ENCODE results near the gene TNNI3. TPM values are rescaled to one million over a fixed set of nuclear protein-coding genes. Genes with fewer than 3 reads are reported as not detected.
"Not testable (repeated sequence)": the region's sequence is repeated elsewhere in the genome, so short reads cannot be mapped to it uniquely, and the experiment has no call there.

Gene TNNI3
- polyA plus RNA-seq, 4 donors, result 3.1 to 5.3 (median 3.9) TPM

- no peak for DNase-seq (ENCODE audit: low read depth in 4 of 4, low spot score in 3 of 4)
Measured at GRCh38 chr19:55173714-55174409, 16.3 kb upstream of the TNNI3 start.

DNA sequence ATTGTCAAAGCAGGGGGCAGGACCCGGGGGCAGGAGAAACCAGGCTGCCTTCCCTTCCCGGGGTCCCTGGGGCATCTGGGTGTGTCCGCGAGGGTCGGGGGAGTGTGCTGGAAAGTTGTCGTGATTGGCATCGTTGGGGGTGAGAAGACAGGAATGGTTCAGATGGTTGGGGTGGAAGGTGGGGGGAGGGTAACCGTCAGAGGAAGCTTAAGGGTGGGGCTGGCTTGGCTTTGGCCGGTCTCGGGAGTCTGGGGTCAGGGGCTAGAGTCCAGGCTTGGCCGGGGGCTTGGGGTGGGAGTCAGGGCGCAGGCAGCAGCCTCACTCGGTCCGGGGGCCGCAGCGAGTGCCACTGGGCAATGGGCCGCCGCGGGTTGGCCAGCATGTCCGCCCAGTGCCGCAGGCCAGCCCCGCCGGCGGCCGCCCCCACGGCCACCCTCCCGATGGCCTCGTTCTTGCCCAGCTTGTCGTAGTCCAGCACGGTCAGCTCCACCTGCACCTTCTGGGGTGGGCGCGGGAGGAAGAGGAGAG is 15.7 kb upstream of the TNNI3 start:
- no peak for DNase-seq (ENCODE audit: low read depth in 4 of 4, low spot score in 3 of 4)

DNA sequence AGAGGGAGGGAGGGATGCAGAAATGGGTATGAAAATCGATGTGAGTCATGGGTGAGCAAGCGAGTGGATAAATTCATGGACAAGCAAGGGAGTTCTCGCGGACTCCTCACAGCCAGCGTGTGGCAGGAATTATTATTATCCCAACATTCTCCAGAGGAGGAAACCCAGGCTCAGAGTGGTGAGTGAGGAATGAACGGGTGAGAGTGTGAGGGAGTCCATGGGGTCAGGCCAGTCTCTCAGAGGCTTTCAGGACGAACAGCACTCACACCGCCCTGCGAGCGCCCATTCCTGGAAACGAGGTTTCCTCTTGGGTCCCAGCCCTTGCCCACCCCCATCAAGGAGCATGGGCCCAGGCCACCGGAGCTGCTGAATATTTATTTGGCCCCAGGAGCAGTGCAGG is 15.2 kb upstream of the TNNI3 start:
- no peak for DNase-seq (ENCODE audit: low read depth in 4 of 4, low spot score in 3 of 4)

DNA sequence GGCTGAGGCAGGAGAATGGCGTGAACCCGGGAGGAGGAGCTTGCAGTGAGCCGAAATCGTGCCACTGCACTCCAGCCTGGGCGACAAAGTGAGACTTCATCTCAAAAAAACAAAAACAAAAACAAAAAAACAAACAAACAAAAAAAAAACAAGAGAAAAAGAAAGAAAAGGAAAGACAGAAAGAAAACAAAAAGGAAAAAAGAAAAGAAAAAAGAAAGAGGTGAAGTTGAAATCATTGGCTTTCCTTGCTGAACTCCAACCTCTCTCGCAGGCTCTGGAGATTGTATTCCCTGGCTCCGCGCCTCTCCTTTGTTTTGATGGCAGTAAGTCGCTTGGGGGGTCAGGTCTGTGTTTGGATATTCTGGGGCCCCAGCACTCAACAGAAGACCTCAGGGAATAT is 14.8 kb upstream of the TNNI3 start:
- not testable (repeated sequence) for DNase-seq (ENCODE audit: low read depth in 4 of 4, low spot score in 3 of 4)

GRCh38 chr19:55171440-55171839 is 13.9 kb upstream of the TNNI3 start:
- DNase-seq (ENCODE audit: low read depth in 4 of 4, low spot score in 3 of 4), result no peak

DNA sequence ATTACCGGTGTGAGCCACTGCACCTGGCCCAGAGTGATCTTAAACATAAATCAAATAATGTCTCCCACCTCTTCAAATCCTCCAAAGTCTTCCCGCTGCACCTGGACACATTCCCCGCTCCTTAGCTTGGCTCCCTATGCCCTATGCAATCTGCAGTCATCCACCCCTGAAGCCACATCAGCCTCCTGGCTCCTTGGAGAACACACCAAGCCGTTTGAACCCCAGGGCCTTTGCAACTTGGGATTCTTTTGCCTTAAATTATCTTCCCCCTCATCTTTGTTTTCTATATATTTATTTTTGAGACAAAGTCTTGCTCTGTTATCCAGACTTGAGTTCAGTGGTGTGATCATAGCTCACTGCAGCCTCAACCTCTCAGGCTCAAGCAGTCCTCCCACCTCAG is 11.6 kb upstream of the TNNI3 start:
- no peak for DNase-seq (ENCODE audit: low read depth in 4 of 4, low spot score in 3 of 4)

- peak; percentile 84 to 92 (median 90) for DNase-seq (ENCODE audit: low read depth in 4 of 4, low spot score in 3 of 4)
Measured at GRCh38 chr19:55166530-55167268, 9.2 kb upstream of the TNNI3 start, which contains the start of gene DNAAF3. DNAAF3 (minus strand) TSS chr19:55166613; CDS start chr19:55166413, 200 bp downstream.

DNA sequence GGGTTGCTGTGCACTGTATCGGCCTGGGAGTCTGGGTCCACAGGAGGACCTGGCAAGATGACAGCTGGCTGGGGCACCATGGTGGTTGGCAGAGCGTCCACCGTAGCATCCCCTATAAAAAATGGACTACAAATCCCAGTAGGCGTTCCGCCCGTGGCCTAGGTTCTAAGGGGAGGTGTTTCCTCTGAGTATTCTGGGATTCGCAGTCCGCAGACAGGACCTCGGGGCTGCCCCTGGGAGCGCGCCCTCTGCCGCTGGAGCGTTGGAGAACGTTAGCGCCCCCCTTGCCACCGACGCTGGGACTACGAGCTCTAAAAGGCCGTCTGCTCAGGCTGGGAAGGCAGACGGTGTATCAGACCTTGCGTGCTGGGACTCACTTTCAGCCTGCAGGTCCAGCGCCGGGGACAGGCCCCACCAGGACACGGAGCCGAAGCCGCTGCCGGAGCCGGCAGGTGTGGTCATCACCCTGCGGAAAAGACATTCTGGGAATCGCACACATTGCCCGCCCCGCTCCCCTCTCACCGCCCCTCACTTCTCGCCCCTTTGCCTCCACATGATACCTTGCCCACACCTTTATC is 8.5 kb upstream of the TNNI3 start:
- DNase-seq (ENCODE audit: low read depth in 4 of 4, low spot score in 3 of 4), result no peak

GRCh38 chr19:55161571-55162322 is 4.2 kb upstream of the TNNI3 start:
- DNase-seq (ENCODE audit: low read depth in 4 of 4, low spot score in 3 of 4), result no peak

DNA sequence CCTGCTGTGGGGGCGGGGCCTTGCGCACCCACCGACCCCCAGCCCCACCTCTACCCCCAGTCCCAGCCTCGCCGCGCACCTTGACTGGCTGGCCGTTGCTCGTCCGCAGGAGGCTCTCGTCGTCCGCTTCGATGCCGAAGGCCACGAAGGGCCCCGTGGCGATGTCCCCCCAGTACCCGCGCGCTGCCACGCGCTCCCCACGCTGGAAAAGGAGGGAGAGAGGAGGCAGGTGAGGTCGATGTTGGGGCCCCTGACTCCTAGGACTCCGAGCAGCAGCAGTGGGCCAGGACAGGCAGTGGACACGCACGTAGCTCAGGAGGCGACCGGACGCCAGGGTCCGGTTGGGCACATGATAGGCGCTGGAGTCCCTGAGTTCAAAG is 3.4 kb upstream of the TNNI3 start:
- no peak for DNase-seq (ENCODE audit: low read depth in 4 of 4, low spot score in 3 of 4)

- peak in 2 of 4 donors; percentile 40 to 73 for DNase-seq (ENCODE audit: low read depth in 4 of 4, low spot score in 3 of 4)
Measured at GRCh38 chr19:55160128-55160985, 2.8 kb upstream of the TNNI3 start.

DNA sequence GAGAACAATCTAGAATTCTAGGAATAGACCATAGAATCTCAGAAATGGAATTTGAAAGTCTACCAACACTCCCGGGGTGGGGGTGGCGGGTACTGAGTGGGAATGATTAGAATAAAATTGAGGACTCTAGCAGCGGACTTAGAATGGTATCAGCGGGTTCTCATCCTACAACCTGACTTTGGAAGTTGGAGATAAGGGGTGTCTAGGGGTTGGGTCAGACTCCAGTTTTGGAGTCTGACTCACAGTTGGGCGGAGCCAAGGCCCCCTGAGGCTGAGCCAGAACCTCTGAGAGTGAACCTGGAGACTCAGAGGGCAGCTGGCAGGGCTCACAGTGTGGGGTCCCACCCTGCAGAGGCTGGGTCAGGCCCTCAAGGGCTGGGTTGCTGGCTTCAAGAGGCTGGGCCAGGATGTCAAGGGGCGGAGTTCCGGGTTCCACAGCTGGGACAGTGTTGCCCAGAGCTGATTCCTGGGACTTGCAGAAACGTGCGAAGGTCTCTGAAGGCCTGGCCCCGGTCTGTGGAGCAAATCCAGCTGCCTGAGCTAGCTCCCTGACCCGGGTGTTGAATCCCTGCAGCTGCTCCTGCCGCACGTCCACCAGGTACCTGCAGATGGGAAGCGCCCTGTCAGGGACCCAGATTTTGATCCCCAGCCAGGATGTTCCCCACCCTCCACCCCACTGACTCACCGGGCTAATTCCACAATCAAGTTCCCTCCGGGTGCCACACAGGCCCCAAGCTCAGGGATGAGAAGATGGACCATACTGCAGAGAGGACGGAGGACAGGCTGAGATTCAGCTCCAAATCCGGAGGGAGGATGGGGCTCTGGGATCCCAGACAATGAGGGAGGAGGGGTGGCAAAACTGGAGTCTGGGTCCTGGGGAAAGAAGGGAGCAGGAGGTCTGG is 1.6 kb upstream of the TNNI3 start:
- DNase-seq (ENCODE audit: low read depth in 4 of 4, low spot score in 3 of 4), result no peak

- DNase-seq (ENCODE audit: low read depth in 4 of 4, low spot score in 3 of 4), result no peak
Measured at GRCh38 chr19:55158423-55158822, 891 bp upstream of the TNNI3 start.

DNA sequence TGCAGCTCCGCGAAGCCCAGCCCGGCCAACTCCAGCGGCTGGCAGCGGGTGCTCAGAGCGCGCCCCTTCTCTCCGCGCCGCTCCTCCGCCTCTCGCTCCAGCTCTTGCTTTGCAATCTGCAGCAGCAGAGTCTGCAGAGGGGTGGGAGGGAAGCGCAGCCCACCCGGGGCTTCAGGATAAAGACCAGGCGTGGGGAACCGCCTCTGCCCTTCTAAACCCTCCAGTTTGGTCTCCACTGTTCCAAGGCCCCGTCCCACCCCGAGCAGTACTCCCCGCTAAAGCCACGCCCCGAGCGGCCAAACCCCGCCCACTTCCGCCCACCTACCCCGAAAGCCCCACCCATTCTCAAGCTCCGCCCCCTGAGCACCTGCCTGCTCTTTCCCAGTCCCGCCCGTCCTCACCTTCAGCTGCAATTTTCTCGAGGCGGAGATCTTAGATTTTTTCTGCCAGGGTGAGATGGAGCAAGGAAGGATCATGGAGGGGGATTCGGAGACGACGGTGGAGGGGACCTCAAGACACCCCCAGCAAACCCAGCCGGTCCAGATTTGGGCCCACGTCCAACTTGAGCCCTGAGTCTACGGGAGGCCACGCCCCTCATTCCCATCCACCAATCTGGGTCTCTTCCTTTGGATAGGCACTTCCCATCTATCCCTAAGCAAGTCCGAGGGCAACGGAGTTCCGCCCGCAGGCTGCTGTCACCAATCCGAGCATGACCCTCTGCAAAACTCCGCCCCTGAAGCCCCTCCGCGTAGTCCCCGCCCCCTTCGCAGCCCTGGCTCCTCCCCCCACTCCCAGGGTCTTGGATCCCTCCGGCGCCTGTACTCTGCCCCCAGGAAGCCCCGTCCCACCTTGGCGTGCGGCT is 1.1 kb downstream of the TNNI3 start:
- no peak for DNase-seq (ENCODE audit: low read depth in 4 of 4, low spot score in 3 of 4)

- not testable (repeated sequence) for DNase-seq (ENCODE audit: low read depth in 4 of 4, low spot score in 3 of 4)
Measured at GRCh38 chr19:55155784-55156183, 1.7 kb downstream of the TNNI3 start.

DNA sequence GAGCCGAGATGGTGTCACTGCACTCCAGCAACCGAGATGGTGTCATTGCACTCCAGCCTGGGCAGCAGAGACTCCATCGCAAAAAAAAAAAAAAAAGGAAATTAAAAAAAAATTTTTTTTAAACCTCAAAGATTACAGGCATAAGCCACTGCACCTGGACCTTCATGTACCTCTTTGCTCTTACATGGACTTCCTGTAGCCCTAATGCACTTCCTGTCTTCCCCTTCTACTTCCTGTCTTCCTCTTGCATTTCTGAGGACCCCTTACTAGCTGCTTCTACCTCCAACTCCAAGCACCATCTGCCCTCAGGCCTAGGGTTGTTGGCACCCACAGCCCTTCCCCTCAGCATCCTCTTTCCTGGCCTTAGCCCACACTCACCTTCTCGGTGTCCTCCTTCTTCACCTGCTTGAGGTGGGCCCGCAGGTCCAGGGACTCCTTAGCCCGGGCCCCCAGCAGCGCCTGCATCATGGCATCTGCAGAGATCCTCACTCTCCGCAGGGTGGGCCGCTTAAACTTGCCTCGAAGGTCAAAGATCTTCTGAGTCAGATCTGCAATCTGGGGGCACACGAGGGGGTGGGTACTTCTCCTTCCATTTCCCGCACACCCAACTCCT is 3.8 kb downstream of the TNNI3 start:
- DNase-seq (ENCODE audit: low read depth in 4 of 4, low spot score in 3 of 4), result no peak

DNA sequence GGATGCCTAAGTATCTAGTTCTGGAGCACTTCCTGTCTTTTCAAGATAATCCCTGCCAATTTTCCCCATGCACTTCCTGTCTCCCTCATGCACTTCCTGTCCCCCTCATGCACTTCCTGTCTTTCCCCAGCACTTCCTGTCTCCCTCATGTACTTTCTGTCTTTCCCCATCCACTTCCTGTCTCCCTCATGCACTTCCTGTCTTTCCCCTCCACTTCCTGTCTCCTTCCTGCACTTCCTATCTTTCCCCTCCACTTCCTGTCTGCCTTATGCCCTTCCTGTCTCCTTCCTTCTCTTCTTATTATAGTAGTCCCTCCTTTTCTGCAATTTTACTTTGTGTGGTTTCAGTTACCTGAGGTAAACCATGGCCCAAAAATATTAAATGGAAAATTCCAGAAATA is 5.5 kb downstream of the TNNI3 start:
- no peak for DNase-seq (ENCODE audit: low read depth in 4 of 4, low spot score in 3 of 4)

Measured in right renal pelvis (tissue), 4 donors.